SW 1271 (cell line): Measurements from ENCODE around the gene CAMK2D.

Experiments
- DNase-seq, 2 experiments: peaks; one replicate each; lab custom pipeline; 2025; lab: John Stamatoyannopoulos, UW

CAMK2D gene

DNA sequence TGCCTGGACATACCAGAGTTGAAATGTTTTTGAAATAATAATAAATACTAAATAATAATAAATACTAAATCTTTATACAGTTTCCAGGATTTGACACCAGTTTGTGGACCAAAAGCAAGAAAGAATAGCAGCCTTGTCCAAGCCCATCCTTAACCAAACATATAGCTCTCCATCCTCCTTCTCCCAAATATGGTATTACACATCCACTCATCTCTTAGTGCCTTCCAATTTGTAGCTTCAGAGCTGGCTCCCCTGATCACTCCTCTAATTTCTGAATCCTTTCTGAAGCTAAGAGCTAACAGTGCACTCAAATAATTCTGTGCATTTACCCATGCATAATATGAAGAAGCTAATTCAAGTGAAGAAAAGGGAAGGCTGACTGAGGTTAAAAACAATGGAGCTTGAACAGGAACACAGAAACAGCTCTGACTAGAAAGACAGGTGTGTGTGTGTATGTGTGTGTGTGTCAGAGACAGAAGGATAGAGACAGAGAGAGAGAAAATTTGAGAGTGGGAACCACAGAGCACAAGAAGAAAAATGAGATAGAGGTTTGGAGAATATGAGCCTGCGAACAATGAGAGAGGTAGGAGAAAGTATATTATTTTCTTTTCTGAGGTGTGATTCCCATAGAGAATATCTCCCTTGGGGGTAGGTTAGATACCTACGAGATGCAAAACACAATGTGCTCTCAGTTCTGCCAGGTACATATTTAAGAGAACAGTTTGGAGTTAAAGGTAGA, 123.5 kb downstream of the CAMK2D start:
- DNase-seq = no peak

DNA sequence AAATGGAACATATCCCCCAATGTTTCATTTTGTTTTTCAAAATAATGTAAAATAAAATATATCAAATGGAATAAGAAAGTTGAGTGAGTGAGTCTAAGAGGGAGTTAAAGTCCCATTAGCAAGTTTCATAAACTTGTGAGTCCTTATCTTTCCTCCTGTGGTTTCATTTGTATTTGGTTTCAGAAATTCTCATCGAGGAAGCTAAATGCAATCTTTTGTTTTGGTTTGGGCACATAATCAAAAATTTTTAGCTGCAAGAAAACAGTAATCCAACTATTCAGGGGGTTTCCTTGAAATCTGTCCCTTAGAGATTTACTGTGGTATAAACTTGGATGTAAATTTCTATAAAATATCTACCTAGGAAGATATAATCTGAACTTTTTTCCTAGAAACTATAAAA, 124.2 kb downstream of the CAMK2D start:
- no peak for DNase-seq

DNA sequence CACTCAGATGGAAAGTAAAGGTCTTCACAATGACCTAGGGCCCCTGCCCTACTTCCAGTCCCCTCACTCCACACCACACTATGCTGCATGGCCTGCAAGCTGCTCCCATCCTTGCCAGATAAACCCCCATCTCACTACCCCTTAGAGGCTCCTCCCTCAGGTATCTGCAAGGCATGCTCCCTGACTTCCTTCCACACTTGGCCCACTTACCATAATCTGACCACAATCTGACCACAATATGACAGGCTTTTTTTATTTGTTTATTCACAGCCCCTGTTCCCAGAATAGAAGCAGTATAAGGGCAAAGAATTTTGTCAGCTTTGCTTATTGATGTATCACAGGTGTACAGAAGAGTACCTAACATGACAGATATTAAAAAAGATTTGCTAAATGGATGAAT, 124.7 kb downstream of the CAMK2D start:
- DNase-seq = peak in 1 of 2 experiments; percentile 13

DNA sequence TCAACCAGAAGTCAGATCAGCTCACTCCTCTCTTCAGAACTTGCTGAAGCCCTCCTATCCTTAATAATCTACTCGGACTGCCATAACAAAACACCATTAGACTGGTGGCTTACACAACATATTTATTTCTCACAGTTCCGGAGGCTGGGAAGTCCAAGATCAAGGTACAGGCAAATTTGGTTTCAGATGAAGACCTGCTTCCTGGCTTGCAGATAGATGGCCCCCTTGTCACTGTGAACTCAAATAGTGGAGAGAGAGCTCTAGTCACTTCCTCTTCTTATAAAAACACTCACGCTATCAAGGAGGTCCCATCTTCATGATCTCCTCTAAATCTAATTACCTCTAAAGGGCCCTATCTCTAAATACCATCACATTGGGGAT, 125.1 kb downstream of the CAMK2D start:
- DNase-seq = no peak

DNA sequence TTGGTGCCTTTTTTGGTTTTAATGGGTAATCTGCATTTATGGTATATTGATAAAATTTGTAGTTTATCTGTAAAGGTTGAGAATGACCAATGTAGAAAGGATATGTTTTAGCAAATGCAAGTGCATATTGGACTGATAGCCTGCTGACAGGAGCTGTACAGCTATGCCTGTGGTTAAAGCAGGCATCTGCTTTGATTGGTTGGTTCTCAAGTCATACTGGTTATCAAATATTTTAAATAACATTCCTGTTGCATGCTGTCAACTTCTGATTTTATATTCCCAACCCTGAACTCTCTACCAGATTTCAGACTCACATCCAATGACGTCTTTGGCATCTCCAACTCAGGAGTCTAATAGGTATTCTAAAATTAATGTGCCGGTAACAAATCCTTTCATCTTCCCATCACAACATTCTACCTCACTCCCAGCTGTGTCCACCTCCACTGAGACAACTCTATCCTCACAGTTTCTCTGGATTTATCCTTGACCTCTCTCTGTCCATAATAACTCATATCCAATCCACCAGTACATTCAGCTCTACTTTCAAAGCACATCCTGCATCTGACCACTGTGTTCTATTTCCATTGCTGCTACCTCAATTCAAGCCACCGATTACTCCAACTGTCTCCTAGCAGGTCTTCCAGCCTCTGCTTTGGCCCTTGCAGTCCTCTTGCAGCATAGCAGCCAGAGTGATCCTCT, 125.7 kb downstream of the CAMK2D start:
- DNase-seq = no peak

DNA sequence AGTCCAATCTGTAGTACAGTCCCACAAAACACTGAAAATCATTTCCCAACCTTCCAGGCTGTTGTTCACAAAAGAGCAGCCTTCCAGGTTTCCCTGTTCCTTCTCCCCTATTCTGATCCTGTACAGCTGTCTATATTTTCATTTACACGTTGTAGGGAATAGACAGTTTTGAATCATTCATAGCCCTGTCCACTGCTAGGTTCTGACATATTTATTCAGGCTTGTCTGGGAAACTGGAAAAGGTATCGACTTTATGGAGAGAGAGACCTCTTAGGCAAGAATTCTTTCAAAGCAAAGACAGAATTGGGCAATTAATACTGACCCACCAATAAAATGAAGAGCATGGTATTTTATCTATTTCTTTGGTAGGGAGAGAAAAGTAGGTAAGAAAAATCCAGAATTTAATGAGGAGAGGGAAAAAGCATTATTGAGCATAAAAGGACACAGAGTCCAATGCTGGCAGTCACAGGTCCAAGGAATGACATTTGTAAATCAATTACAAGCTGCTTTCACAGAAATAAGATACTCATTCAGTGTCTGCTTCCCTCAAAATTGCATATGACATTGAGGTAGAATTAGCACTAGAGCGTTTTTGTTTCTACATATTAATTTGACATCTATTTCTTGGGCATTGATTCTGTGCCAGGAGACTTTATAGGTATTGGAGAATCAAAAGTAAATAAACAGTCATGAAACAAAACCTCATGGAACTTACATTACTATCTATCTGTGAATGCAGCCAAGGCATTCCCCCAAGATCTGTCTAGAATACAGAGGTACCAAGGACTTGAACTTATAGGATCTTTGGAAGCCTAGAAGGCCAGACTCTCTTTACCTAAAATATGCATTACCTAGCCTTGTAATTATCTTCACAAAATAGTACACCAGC, 127.2 kb downstream of the CAMK2D start:
- no peak for DNase-seq

DNA sequence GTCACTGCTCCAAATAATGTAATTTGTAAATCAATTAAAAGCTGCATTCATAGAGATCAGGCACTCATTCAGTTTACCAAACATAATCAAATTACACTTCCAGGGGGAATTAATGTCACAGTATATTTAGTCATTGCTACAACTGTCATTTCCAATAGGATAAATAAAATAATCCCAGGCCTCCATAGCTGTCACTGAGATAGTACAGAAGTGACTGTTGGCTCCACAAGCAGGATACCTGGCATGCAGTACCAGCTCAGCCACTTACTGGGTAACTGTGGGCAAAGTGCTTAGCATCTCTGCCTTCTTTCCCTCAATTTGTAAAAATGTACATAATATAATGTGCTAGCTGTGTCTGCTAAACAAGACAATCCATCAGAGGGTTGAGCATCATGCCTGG, 128.1 kb downstream of the CAMK2D start:
- no peak for DNase-seq

DNA sequence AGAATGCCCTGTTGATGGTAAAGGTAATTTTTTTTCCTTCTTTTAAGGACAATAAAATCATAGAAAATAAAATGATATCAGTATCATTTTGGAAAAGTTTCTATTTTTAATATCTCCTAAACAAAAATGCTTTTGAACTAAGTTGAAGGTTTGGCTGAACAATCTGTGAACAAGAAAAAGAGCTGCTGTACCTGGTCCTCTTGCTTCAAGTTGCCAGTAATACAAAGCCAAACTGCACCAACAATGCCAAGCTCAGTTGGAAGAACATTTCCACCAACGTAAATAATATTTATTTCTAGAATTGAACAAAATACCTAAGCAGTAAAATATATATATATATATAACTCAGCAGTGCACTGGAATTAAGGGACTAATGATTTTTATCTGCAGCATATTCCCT, 132.8 kb downstream of the CAMK2D start:
- DNase-seq = no peak

DNA sequence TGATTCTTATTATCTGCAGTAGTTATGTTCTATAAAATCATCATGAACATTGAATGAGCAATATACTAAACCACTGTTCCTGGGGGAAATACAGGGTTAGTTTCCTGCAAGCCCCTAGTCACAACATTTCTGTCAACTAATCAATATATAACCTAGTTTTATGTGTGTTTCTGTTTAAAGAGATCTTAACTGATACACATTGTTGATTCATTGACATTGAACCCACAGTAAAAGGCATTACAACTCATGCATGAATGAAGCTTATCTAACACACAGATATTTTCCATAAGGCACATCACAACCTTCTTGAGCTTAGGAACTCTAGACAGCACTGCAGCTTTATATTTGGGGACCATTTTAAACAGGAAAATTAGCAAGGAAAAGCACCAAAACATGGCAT, 134.2 kb downstream of the CAMK2D start:
- DNase-seq = no peak

DNA sequence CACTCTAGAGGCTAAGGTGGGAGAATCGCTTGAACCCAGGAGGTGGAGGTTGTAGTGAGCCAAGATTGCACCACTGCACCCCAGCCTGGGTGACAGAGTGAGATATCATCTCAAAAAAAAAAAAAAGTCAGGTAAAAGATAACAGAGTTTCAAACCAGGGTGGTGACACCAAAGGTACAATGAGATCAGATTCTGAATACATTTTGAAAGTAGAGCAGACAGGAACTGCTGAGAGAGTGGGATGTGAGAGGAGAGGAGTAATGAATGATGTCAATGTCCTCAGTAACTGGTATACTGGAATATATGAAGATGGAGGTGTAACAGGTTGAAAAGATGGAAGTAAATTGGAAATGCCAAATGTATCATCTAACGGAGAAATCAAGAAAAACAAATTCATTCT, 135.6 kb downstream of the CAMK2D start:
- DNase-seq = no peak

DNA sequence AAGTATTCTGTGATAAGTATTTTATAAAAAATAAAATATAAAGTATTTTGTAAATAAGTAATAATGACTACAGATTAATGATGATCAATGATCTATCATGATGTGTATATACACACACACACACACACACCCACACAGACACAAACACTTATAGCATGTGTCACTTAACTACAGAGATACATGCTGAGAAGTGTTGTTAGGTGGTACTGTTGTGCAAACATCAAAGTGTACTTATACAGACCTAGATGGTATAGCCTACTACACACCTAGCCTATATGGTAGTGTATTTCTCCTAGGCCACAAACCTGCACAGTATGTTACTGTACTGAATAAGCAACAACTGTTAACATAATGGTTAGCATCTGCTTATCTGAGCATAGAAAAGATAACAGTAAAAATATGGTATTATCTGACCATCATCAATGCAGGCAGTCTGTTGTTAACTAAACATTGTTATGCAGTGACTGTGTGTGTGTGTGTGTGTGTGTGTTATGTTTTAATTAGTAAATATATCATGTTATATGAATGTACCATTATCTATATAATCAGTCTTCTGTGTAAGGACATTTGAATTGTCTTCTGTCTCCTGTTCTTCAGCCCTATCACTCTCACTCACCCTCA, 138.2 kb downstream of the CAMK2D start:
- no peak for DNase-seq

DNA sequence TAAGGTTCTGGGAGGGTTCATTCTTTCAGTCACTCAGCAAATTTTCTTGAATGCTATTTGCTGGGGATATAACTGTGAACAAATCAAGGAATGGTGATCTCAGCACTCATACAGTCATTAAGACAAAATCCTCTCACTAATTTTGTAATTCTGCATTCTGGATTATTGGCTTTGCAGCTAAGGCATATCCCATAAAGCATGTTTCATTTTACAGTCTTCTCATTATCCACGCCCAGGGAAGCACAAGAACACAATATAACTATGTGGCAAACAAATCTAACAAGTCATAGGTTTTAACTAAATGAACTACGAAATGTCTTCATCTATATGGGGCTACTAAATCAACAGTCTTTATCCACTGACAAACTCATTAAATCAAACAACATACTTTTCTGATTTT, 139.9 kb downstream of the CAMK2D start:
- DNase-seq = no peak

DNA sequence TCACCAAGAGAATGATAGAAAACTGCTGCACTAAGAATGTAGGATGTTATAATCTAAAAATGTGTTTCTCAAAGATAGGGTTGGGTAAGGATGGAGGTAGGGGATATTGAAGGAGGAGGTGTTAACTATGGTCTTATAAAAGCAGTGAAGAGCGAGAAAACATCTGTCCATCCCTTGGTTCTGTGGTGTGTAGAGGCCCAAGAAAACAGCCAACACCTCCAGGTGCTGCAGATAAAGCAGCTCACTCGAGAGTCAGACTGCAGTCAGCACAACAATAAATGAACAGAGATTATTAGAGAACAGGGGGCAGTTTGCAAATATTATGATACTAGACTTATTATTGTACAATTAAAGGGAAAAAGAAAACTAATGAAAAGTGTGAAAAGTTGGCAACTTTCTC, 141.5 kb downstream of the CAMK2D start:
- DNase-seq = no peak

DNA sequence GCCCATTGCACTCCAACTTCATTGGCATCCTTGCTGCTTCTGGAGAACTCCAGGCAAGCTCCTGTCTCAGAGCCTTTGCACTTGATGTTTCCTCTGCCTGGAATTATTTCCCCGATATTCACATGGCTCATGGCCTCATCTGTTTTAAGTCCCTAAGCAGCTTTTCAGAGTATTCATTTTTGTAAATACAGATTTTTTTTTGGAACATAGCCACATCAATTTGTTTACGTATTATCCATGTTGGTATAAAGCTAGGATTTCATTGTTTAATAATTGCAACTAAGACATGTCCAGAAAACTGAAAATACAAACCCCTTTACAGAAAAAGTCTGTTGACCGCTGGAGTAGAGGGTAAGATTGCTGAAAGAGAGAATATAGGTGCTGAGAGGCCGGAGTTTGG, 142.0 kb downstream of the CAMK2D start:
- no peak for DNase-seq

DNA sequence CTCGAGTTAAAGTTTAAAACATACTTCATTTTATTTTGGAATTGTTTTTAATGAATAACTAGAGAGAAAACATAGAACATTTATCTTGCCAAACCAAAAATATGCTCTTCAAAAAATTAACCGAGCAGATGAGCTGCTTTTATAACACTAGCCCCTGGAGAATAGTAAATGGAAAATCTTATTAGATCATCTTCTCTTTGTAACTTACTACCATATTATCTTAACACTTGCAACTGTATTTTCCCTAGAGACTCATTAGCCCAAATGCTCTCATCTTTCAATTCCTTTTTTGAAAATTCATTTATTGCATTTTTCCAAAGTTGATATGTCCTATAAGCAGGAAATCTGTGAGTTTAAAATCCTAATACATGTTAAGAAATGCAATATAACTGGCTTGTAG, 143.3 kb downstream of the CAMK2D start:
- DNase-seq = no peak

DNA sequence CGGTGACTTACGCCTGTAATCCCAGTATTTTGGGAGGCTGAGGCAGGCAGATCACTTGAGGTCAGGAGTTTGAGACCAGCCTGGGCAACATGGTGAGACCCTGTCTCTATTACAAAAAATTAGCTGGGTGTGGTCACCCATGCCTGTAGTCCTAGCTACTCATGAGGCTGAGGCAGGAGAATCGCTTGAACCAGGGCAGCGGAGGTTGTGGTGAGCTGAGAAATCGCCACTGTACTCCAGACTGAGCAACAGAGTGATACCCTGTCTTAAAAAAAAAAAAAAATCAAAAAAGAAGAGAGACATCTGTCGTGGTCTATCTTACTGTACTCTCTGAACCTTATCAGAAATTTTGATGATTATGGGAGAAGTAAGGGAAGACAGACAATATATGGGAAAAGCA, 144.3 kb downstream of the CAMK2D start:
- no peak for DNase-seq

DNA sequence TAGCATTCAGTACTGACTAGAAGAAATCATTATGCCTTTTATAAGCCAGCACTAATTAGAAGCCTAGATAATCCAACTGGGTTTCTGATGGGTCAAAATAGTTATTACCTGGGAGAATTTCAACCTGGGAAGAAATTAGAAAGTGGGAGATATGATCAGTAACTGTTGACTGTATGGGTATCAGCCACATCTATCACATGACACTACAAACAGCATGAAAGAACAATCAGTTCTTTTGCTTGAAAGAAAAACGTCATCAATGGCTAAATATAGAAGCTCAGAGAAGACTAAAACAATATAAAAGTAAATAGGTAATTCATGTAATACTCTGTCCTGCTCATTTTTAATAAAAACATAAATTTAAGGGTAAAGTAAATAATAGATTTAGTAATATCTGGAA, 145.1 kb downstream of the CAMK2D start:
- DNase-seq = no peak

DNA sequence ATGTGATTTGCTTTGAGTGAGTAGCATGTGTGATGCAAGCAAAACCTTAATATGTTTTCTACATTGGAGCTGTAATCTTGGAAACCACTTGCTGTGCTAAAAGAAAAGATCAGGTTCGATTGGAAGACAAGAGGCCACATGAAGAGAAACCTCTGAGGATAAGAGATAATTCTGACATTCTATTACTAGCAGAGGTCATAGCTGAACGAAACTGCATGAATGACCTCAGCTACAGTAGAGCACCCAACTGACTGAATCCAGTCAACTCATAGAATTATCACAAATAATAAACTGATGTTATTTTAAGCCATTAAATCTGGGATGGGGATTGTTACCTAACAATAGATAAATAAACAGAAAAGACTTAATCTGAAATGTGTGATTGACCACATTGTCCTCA, 147.1 kb downstream of the CAMK2D start:
- no peak for DNase-seq

DNA sequence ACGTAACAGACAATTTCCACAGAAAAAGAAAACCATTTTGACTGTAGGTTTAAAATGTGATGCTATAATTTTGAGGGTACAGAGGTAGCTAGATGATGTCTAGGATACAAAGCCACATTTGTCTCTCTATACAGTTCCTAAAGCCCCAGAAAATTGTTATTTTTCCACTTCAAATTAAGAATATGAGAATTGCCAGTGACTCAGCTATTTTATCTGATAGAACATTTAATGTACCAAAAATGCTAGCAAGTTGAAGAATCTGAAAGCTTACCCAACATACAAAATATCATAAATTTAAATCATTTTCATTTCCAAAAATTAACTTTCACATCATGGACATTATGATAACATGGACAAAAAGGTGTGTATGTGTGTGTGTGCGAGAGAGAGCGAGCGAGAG, 148.0 kb downstream of the CAMK2D start:
- DNase-seq = no peak

DNA sequence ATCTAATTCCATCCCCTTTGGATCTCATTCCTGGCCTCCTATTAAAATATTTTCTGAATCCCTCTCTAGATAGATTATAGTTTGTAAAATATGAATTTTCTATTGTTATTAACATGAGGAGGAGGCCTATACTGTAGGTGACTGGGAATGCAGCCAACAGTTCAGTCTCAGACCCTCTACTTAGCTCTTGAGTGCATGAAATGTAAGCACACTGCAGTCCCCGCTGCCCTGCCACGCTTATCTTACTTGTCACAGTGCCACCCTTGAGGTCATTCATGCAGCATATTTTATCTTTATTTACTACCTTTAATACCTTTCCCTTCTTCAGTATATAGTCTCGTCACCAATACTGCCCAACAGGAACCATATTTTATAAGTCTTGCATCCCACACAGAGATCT, 151.0 kb downstream of the CAMK2D start:
- no peak for DNase-seq

DNA sequence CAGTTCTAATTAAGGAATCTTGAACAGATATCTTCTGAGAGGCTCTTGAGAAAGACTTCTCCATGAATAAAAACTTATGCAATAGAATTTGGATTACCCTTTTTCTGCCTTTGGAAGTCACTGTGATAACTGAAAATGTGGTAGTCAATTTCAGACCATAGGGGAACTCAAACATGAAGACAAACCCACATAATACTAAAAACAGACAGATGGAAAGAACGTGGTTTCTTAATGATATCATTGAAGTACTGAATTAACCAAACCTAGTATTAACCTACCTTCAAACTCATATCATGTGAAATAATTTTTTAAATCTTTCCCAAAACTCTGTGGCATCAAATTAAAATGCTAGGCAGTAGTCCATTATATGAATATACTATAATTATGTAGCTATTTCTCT, 153.5 kb downstream of the CAMK2D start:
- DNase-seq = no peak

DNA sequence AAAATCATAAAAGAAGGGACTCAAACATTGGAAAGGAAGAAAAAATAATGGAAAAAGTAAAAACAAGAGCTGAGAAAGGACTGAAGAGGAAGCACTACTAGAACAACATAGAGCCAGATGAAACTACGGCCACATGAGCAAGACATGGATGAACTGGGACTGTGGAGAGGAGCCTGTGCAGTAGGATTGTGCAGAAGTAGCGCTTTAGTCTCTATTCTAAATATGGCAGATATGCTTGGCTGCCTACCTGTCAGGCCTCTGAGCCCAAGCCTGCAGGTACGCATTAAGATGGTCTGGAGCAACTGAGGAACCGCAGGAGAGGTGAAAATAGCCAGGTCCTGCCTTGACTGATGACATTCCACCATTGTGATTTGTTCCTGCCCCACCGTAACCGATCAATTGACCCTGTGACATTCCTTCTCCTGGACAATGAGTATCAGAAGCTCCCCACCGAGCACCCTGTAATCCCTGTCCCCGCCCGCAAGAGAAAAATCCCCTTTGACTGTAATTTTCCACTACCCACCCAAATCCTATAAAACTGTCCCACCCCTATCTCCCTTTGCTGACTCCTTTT, 154.3 kb downstream of the CAMK2D start:
- DNase-seq = no peak
